ENCODE results near the gene MLYCD. TPM values are rescaled to one million over a fixed set of nuclear protein-coding genes. Genes with fewer than 3 reads are reported as not detected.

MLYCD gene
- total and polyA plus RNA-seq, 2 donors from 2014 or later, result 8.8 to 9.1 TPM

GRCh38 chr16:83920894-83921491, 22.1 kb downstream of the MLYCD start:
- Histone ChIP-seq H3K27me3 (ENCODE audit: control insufficient read depth, insufficient read depth, low read length) (no peaks in the 10 kb centered on the region), H3K9ac (ENCODE audit: low read length in 3 of 3) (no peak overlapping the region), H3K36me3 (ENCODE audit: control insufficient read depth in 2 of 3, insufficient read depth in 3 of 3, low read length in 3 of 3) (peaks cover 19 to 30% (median 29%) of the 10 kb centered on the region in 3 donors), H3K4me3 (ENCODE audit: low read length in 3 of 3) (no peak overlapping the region), H3K4me1 (ENCODE audit: control insufficient read depth in 2 of 3, insufficient read depth in 2 of 3, low read depth in 1 of 3, low read length in 3 of 3) (no peaks in the 10 kb centered on the region), H3K27ac (ENCODE audit: low read depth in 2 of 2, low read length in 2 of 2) (no peak overlapping the region), H3K9me3 (ENCODE audit: control insufficient read depth in 2 of 3, insufficient read depth in 1 of 3, low read length in 3 of 3) (peaks cover 0 to 1% (median 0%) of the 10 kb centered on the region in 3 donors)
- DNase-seq (no peak), FAIRE-seq (no peak)
- no peak for TF ChIP-seq CTCF (IDR thresholded peaks at IDR 0.05; ENCODE audit: borderline replicate concordance, extremely low read depth, insufficient read depth)
- intact Hi-C loops (cut with DNase I), result no loop called here

- H3K9ac ChIP-seq (ENCODE audit: low read length in 3 of 3), result no peak overlapping the region
- H3K9me3 ChIP-seq (ENCODE audit: control insufficient read depth in 2 of 3, insufficient read depth in 1 of 3, low read length in 3 of 3), result no peaks in the 10 kb centered on the region
- no peak overlapping the region for H3K27ac ChIP-seq (ENCODE audit: low read depth in 2 of 2, low read length in 2 of 2)
- TF ChIP-seq CTCF (IDR thresholded peaks at IDR 0.05; ENCODE audit: borderline replicate concordance, extremely low read depth, insufficient read depth), result no peak
- H3K36me3 ChIP-seq (ENCODE audit: control insufficient read depth in 2 of 3, insufficient read depth in 3 of 3, low read length in 3 of 3), result peaks cover 11 to 17% (median 12%) of the 10 kb centered on the region in 3 donors
- no peaks in the 10 kb centered on the region for H3K27me3 ChIP-seq (ENCODE audit: control insufficient read depth, insufficient read depth, low read length)
- intact Hi-C loops (cut with DNase I), result no loop called here
- no peak for FAIRE-seq
- H3K4me1 ChIP-seq (ENCODE audit: control insufficient read depth in 2 of 3, insufficient read depth in 2 of 3, low read depth in 1 of 3, low read length in 3 of 3), result peaks cover 0 to 2% (median 0%) of the 10 kb centered on the region in 3 donors
- H3K4me3 ChIP-seq (ENCODE audit: low read length in 3 of 3), result no peak overlapping the region
- no peak for DNase-seq
Measured at GRCh38 chr16:83923581-83924365, 24.9 kb downstream of the MLYCD start.

- FAIRE-seq, result no peak
- Histone ChIP-seq H3K4me1 (ENCODE audit: control insufficient read depth in 2 of 3, insufficient read depth in 2 of 3, low read depth in 1 of 3, low read length in 3 of 3) (peaks cover 0 to 2% (median 0%) of the 10 kb centered on the region in 3 donors), H3K27ac (ENCODE audit: low read depth in 2 of 2, low read length in 2 of 2) (no peak overlapping the region), H3K4me3 (ENCODE audit: low read length in 3 of 3) (no peak overlapping the region), H3K9ac (ENCODE audit: low read length in 3 of 3) (no peak overlapping the region), H3K27me3 (ENCODE audit: control insufficient read depth, insufficient read depth, low read length) (no peaks in the 10 kb centered on the region), H3K36me3 (ENCODE audit: control insufficient read depth in 2 of 3, insufficient read depth in 3 of 3, low read length in 3 of 3) (peaks cover 2 to 8% (median 5%) of the 10 kb centered on the region in 3 donors), H3K9me3 (ENCODE audit: control insufficient read depth in 2 of 3, insufficient read depth in 1 of 3, low read length in 3 of 3) (no peaks in the 10 kb centered on the region)
- no peak for TF ChIP-seq CTCF (IDR thresholded peaks at IDR 0.05; ENCODE audit: borderline replicate concordance, extremely low read depth, insufficient read depth)
- no peak for DNase-seq
- intact Hi-C loops (cut with DNase I), result no loop called here
Measured at GRCh38 chr16:83924686-83925085, 25.8 kb downstream of the MLYCD start.

Data from kidney (tissue), 14 donors.